Measurements from ENCODE around the gene NEXMIF.
"Not testable (repeated sequence)": the region's sequence is repeated elsewhere in the genome, so short reads cannot be mapped to it uniquely, and the experiment has no call there.

Gene NEXMIF

GRCh38 chrX:74925225-74926088, at the start of gene NEXMIF:
NEXMIF (minus strand) TSS chrX:74925452.
- peak in 2 of 3 experiments; percentile 87 to 90 for DNase-seq

DNA sequence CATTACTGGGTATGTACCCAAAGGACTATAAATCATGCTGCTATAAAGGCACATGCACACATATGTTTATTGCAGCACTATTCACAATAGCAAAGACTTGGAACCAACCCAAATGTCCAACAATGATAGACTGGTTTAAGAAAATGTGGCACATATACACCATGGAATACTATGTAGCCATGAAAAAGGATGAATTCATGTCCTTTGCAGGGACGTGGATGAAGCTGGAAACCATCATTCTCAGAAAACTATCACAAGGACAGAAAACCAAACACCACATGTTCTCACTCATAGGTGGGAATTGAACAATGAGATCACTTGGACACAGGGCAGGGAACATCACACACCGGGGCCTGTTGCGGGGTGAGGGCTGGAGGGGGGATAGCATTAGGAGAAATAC, 36.7 kb upstream of the NEXMIF start:
- not testable (repeated sequence) for DNase-seq

DNA sequence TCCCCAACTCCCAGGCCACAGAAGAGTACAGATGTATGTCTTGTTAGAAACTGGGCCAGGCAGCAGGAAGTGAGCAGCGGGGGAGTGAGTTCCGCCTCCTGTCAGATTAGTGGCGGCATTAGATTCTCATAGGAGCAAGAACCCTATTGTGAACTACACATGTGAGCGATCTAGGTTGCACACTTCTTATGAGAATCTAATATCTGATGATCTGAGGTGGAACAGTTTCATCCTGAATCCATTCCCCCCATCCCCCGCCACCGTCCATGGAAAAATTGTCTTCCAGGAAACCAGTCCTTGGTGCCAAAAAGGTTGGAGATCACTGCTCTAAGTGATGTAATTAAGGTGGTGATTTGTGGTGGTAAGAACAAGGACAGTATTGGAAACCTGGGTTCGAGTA, 24.5 kb upstream of the NEXMIF start:
- DNase-seq, result no peak

GRCh38 chrX:74940414-74940813, 15.2 kb upstream of the NEXMIF start:
- no peak for DNase-seq

DNA sequence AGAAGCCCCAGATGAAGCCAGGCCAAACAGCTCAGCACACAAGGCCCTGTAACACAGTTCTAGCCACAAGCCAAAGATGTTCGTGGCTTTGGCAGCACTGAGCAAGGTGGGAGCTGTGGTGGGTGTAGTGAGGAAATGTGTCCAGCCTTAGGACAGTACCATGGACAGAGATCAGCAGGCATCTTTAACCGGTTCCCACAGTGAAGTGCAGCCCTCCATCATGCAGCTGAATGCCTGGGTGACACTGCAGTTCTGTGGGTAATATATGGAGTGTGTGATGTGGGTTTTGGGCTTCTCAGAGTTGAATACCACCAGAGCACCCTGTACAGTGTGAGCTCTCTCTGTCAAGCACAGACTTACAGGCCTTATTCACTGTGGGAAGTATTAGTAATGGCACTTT, 6.0 kb upstream of the NEXMIF start:
- DNase-seq, result no peak

- DNase-seq, result peak in 2 of 3 experiments; percentile 89 to 90
Observed at GRCh38 chrX:74924449-74925224, 615 bp downstream of the NEXMIF start.

GRCh38 chrX:74923942-74924448, 1.3 kb downstream of the NEXMIF start:
- peak in 1 of 3 experiments; percentile 89 for DNase-seq

DNA sequence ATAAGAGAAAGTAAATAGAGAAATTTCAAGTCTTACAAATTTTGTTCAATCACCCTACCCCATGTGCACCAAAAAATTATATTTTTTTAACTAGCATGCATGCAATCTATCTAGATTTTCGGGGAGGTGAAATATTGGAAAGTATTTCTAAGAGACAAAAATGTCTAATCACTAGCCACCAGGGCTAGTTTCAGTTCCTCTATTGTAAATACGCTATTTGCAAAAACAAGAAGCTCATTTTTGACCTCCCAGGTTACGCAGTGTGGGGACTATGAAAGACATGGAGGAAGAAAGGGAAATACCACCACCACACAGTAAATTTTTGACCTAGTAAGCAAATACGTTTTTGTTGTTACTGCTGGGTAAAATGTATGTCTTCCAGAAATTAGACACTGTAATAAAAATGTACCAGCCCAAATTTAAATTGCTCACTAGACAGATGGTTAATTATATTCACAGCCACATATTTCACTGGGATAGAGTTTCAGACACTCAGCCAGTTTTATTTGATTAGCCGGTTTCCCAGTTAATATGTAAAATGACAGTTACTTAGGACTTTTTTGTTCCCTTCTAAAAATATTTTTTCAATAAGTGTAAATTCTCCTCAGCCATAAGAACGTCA, 2.2 kb downstream of the NEXMIF start:
- DNase-seq, result peak in 1 of 3 experiments; percentile 55

DNA sequence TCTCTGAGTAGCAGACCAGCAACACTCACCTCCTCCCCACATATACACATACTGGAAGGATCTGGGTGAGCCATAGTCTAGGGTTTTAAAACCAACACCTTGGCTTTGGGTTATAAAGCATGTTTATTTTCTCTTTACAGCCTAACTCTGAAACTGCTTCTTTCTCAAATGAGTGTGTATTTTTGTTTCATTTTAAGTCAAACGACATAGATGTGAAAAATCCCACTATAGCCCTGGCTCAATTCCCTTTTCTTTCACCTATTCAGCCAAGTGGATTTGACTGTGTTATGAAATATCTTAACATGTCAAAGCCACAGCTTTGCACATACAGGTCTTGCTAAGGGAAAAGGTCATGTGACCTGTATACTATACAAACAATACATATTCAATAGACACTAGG, 13.8 kb downstream of the NEXMIF start:
- no peak for DNase-seq

GRCh38 chrX:74906417-74906816, 18.8 kb downstream of the NEXMIF start:
- no peak for DNase-seq

GRCh38 chrX:74902806-74903205, 22.4 kb downstream of the NEXMIF start:
- DNase-seq, result peak in 2 of 3 experiments; percentile 63 to 91

- DNase-seq, result no peak
Observed at GRCh38 chrX:74892561-74892960, 32.7 kb downstream of the NEXMIF start.

DNA sequence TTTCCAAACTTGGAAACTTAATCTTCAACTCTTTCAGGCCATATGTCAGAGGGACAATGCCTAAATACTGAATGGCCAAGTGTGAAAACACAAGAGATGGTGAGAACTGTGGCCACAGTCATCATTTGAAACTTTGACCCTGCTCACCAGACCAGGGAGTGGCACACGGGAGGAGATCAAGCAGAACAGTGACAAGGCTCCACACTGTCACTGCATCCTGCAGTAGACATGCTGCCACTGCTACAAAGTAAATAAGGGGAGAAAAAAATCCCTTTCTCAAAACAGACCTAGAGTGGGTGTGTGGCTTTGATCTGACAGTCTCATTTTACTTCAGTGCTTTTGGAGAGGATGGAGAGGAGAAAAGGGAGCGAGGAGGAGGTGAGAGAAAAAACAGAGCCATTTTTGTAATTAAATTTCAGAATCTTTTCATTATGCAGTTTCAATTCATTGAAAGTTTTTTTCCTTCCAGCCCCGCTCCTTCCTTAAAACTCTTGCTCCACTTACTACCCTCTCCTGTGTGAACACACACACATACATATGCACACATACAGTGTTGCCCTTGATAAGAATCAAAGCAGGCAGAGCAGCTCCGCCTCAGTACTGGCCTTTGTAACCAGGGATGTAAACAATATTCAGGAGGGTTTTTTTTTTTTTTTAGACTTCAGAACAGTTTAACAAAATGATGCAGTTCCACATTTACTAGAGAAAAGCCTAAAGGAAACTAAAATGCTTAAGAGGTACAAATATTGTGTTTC, 34.4 kb downstream of the NEXMIF start:
- DNase-seq, result peak in 1 of 3 experiments; percentile 30

GRCh38 chrX:74882383-74882782, 42.9 kb downstream of the NEXMIF start:
- not testable (repeated sequence) for DNase-seq

DNA sequence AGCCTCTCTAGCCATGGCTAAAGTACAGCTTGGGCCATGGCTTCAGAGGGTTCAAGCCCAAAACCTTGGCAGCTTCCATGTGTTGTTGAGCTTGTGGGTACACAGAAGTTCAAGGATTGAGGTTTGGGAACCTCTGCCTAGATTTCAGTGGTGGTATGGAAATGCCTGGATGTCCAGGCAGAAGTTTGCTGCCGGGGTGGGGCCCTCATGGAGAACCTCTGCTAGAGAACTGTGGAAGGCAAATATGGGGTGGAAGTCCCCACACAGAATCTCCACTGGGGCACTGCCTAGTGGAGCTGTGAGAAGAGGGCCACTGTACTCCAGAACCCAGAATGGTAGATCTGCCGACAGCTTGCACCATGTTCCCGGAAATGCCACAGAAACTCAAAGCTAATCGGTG, 59.5 kb downstream of the NEXMIF start:
- DNase-seq, result no peak

DNA sequence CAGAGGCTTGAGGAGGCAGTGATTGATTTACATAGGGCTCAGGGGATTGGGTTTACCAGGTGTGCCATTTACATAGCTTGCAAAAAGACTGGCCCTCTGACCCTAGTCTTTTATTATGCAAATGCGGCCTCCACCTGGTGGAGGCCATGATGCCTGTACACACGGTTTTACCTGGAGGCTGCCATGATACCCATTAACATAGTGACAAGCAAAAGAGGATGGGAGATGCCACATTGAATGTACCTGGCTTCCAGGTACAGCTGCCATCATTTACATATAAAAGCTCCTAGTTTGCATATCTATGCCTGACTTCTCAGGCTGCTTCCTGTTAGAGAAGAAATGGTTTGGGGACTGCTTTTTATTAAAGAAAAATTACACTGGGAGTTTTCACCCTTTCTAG, 72.0 kb downstream of the NEXMIF start:
- no peak for DNase-seq

- DNase-seq, result peak in 1 of 3 experiments; percentile 17
Observed at GRCh38 chrX:74835566-74835965, 89.7 kb downstream of the NEXMIF start.

- not testable (repeated sequence) for DNase-seq
Observed at GRCh38 chrX:74819797-74820196, 105.5 kb downstream of the NEXMIF start.

DNA sequence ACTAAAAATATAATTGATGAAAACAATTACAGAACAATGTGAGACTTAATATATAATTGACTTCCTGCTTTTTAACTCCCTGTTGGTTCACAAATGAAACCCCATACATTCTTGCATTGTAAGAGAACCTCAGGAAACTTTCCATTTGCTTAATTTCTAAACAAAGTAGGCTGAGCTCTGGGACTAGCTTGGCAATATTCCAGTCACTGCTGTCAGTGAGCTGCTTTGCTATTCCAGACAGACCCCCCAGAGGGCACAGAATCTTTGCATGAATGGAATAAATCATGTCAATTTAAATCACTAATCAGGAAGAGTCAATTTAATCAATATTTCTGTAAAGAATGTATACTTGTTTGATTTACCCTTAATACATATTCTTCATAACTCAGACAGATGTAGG, 110.6 kb downstream of the NEXMIF start:
- DNase-seq, result peak in 1 of 3 experiments; percentile 12

GRCh38 chrX:74804574-74804973, 120.7 kb downstream of the NEXMIF start:
- DNase-seq, result peak in 1 of 3 experiments; percentile 14

- DNase-seq, result no peak
Observed at GRCh38 chrX:74800062-74800461, 125.2 kb downstream of the NEXMIF start.

- DNase-seq, result no peak
Observed at GRCh38 chrX:74797338-74797887, 127.8 kb downstream of the NEXMIF start.

All from NCI-H1417 (cell line).